CD14-positive monocyte (primary cell): ENCODE measurements around the gene DIPK1C. TPM values are rescaled to one million over a fixed set of nuclear protein-coding genes. Genes with fewer than 3 reads are reported as not detected.

Source experiments
- DNase-seq, 3 donors: peaks; one replicate each; pipeline ENCODE4 v3.0.0-alpha.2; 2011 to 2022
- H2AFZ ChIP-seq: 2 replicates; pipeline ENCODE4 v1.6.0; 2012; ENCODE audit warnings: mild to moderate bottlenecking, low read depth, low read length, inconsistent platforms; ENCODE audit not compliant: insufficient read depth, poor library complexity, severe bottlenecking
- H3K27ac ChIP-seq, 2 donors: 1 replicate in 1 of 2; 2 replicates in 1 of 2; pipeline ENCODE4 v1.5.1; 2012 to 2013; ENCODE audit warnings: low read length in 2 of 2, control low read depth in 1 of 2, inconsistent platforms in 1 of 2, low read depth in 1 of 2, mild to moderate bottlenecking in 1 of 2
- H3K27me3 ChIP-seq, 2 donors: one replicate each; pipeline versions ENCODE4 v1.6.0 to v1.6.1; 2011 to 2013; ENCODE audit warnings: low read length in 2 of 2; ENCODE audit not compliant: control insufficient read depth in 2 of 2, insufficient read depth in 2 of 2
- H3K36me3 ChIP-seq, 2 donors: replicated peaks in 1 of 2; 1 replicate in 1 of 2; 2 replicates in 1 of 2; pipeline versions ENCODE4 v1.5.1 to v1.6.1; 2012 to 2013; ENCODE audit warnings: low read length in 2 of 2, control low read depth in 1 of 2, inconsistent platforms in 1 of 2, mild to moderate bottlenecking in 1 of 2; ENCODE audit not compliant: insufficient read depth in 2 of 2, control insufficient read depth in 1 of 2
- H3K4me1 ChIP-seq, 2 donors: 1 replicate in 1 of 2; 2 replicates in 1 of 2; pipeline versions ENCODE4 v1.5.1 to v1.6.1; 2012 to 2013; ENCODE audit warnings: low read length in 2 of 2, control low read depth in 1 of 2, inconsistent platforms in 1 of 2, mild to moderate bottlenecking in 1 of 2, moderate library complexity in 1 of 2; ENCODE audit not compliant: insufficient read depth in 2 of 2, control insufficient read depth in 1 of 2
- H3K4me2 ChIP-seq: replicated peaks from 2 replicates; pipeline ENCODE3; 2012; ENCODE audit warnings: low read length, moderate library complexity, mild to moderate bottlenecking; ENCODE audit not compliant: poor library complexity, severe bottlenecking; ENCODE audit errors: extremely low read depth
- H3K4me3 ChIP-seq, 3 experiments: fragments of 200-600 bp in 1 of 3; sonication (generic) in 1 of 3; replicated peaks in 1 of 3; 1 replicate in 2 of 3; 2 replicates in 1 of 3; pipeline ENCODE4 v1.5.1; 2011 to 2013; ENCODE audit warnings: low read length in 3 of 3, mild to moderate bottlenecking in 3 of 3, control low read depth in 2 of 3, low read depth in 2 of 3, inconsistent platforms in 1 of 3, moderate library complexity in 1 of 3
- H3K79me2 ChIP-seq: 2 replicates; pipeline ENCODE4 v1.6.0; 2012; ENCODE audit warnings: mild to moderate bottlenecking, control low read depth, inconsistent platforms, low read length, moderate library complexity; ENCODE audit not compliant: insufficient read depth
- H3K9ac ChIP-seq: 2 replicates; pipeline ENCODE4 v1.6.0; 2017; ENCODE audit warnings: low read length, mild to moderate bottlenecking; ENCODE audit not compliant: insufficient read depth, poor library complexity, severe bottlenecking
- H3K9me3 ChIP-seq, 2 donors: replicated peaks in 1 of 2; 1 replicate in 1 of 2; 2 replicates in 1 of 2; pipeline versions ENCODE4 v1.5.1 to v1.6.1; 2012 to 2013; ENCODE audit warnings: low read length in 2 of 2, control low read depth in 1 of 2; ENCODE audit not compliant: control insufficient read depth in 1 of 2, insufficient read depth in 1 of 2
- H4K20me1 ChIP-seq: 2 replicates; pipeline ENCODE4 v1.6.0; 2012; ENCODE audit warnings: mild to moderate bottlenecking, low read length, control low read depth, moderate library complexity; ENCODE audit not compliant: insufficient read depth
- H3K27ac Mint-ChIP-seq, 7 donors: one replicate each; pipeline ENCODE4 v1.8.0; 2020; ENCODE audit warnings: mild to moderate bottlenecking in 7 of 7, mixed read lengths in 7 of 7, moderate library complexity in 6 of 7, inconsistent platforms in 2 of 7
- H3K27me3 Mint-ChIP-seq, 3 donors: one replicate each; pipeline ENCODE4 v1.8.0; 2021 to 2022; ENCODE audit warnings: low read depth in 3 of 3, mild to moderate bottlenecking in 3 of 3, mixed read lengths in 3 of 3, moderate library complexity in 3 of 3, inconsistent platforms in 1 of 3
- H3K36me3 Mint-ChIP-seq, 2 donors: one replicate each; pipeline ENCODE4 v1.8.0; 2020; ENCODE audit warnings: mixed read lengths in 2 of 2, inconsistent platforms in 1 of 2, mild to moderate bottlenecking in 1 of 2
- H3K4me1 Mint-ChIP-seq: one replicate; pipeline ENCODE4 v1.8.0; 2020; ENCODE audit warnings: mild to moderate bottlenecking, mixed read lengths
- H3K4me3 Mint-ChIP-seq, 2 donors: one replicate each; pipeline ENCODE4 v1.8.0; 2020; ENCODE audit warnings: mild to moderate bottlenecking in 2 of 2, mixed read lengths in 2 of 2, moderate library complexity in 1 of 2
- H3K9me3 Mint-ChIP-seq, 7 donors: one replicate each; pipeline ENCODE4 v1.8.0; 2020 to 2022; ENCODE audit warnings: mixed read lengths in 7 of 7, mild to moderate bottlenecking in 6 of 7, moderate library complexity in 6 of 7, inconsistent platforms in 2 of 7
- WGBS: methylation state at CpG from one replicate; pipeline ENCODE4 v1.1.5; 2013; ENCODE audit warnings: missing lambda C conversion rate; ENCODE audit not compliant: insufficient coverage; 5-methylcytosine and 5-hydroxymethylcytosine counted together
- intact Hi-C, 2 donors: fragments of 100-400 bp; cut with micrococcal nuclease; formaldehyde crosslinking; loops; one replicate each; pipeline versions ENCODE4 v1.15.0 to v1.15.1; 2023
- polyA plus RNA-seq, 3 donors: library from polyadenylated mRNA; depleted of rRNA in 1 of 3; unstranded in 2 of 3; stranded (reverse) in 1 of 3; fragments of 300-500 nt in 2 of 3; fragments of >200 nt in 1 of 3; fragmentation: Illumina TruSeq in 2 of 3; gene quantifications; 1 replicate in 2 of 3; 2 replicates in 1 of 3; pipeline ENCODE4 v1.2.3, GENCODE V29; 2012 to 2021
- TF ChIP-seq, protein P1 (sequence below): fragments of 200-600 bp; IDR thresholded peaks from one replicate; pipeline ENCODE4 v1.8.0; 2022; ENCODE audit warnings: antibody characterized with exemption, mild to moderate bottlenecking

Gene DIPK1C
- polyA plus RNA-seq, 3 donors: not detected

DNA sequence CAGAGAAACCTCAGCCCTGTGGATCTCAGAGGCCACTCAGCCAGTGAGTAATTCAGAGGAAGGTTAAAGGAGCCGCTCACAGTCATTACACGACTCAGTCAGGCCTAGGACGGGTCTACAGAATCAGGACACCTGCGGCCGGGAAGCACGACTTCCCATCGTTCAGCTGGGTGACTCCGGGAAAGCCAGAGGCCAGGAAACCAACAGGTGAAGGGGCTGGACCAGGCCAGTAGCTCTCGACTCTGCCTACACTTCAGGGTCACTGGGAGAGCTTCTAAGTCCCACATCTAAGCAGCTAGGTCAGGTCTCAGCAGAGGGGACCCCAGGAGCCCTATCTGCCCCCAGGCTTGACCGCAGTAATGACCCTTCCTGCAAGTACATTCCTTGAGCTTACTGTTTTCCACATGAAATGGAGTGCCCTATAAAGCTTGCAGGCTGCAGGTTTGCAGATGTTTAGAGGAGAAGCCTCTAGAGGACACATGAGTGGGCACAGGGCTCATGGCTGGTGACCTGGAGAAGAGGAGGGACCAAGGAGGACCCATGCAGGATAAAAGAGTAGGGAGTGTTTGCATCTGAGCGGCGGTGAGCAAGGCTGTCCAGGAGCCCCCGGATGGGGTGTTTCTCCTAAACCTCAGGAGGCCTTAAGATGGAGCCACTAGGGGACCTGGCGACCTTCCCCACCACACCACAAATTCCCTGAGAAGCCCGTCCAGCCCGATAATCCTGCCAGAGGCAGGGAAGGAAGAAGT is 9.5 kb downstream of the DIPK1C start:
- H3K4me3 ChIP-seq: no peak overlapping the region
- no peaks in the 10 kb centered on the region for H3K79me2 ChIP-seq
- 93% methylated on average over 10 of the region's 16 CpGs for WGBS
- H3K9me3 Mint-ChIP-seq: peaks cover 0 to 1% (median 0%) of the 10 kb centered on the region in 7 donors
- no peaks in the 10 kb centered on the region for H3K36me3 Mint-ChIP-seq
- H4K20me1 ChIP-seq: no peaks in the 10 kb centered on the region
- no peak overlapping the region for H3K4me2 ChIP-seq
- no peak overlapping the region for H3K27ac Mint-ChIP-seq
- intact Hi-C loops: no loop called here
- no peaks in the 10 kb centered on the region for H3K27me3 ChIP-seq
- H3K4me3 Mint-ChIP-seq: no peak overlapping the region
- TF ChIP-seq, protein P1, sequence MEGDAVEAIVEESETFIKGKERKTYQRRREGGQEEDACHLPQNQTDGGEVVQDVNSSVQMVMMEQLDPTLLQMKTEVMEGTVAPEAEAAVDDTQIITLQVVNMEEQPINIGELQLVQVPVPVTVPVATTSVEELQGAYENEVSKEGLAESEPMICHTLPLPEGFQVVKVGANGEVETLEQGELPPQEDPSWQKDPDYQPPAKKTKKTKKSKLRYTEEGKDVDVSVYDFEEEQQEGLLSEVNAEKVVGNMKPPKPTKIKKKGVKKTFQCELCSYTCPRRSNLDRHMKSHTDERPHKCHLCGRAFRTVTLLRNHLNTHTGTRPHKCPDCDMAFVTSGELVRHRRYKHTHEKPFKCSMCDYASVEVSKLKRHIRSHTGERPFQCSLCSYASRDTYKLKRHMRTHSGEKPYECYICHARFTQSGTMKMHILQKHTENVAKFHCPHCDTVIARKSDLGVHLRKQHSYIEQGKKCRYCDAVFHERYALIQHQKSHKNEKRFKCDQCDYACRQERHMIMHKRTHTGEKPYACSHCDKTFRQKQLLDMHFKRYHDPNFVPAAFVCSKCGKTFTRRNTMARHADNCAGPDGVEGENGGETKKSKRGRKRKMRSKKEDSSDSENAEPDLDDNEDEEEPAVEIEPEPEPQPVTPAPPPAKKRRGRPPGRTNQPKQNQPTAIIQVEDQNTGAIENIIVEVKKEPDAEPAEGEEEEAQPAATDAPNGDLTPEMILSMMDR: no peak
- no peak overlapping the region for H3K27ac ChIP-seq
- peaks cover 5 to 7% of the 10 kb centered on the region in 2 donors for H3K4me1 ChIP-seq
- no peak for DNase-seq
- H3K27me3 Mint-ChIP-seq: peaks cover 5 to 12% (median 9%) of the 10 kb centered on the region in 3 donors
- no peaks in the 10 kb centered on the region for H3K36me3 ChIP-seq
- H3K4me1 Mint-ChIP-seq: peaks cover 13% of the 10 kb centered on the region
- H3K9ac ChIP-seq: no peak overlapping the region
- H3K9me3 ChIP-seq: no peaks in the 10 kb centered on the region
- no peak overlapping the region for H2AFZ ChIP-seq

- TF ChIP-seq, protein P1: no peak
- DNase-seq: no peak
- Histone ChIP-seq H3K4me2 (no peak overlapping the region), H2AFZ (no peak overlapping the region), H3K27me3 (no peaks in the 10 kb centered on the region), H4K20me1 (no peaks in the 10 kb centered on the region), H3K27ac (no peak overlapping the region), H3K9ac (no peak overlapping the region), H3K36me3 (no peaks in the 10 kb centered on the region), H3K9me3 (no peaks in the 10 kb centered on the region), H3K4me3 (no peak overlapping the region), H3K79me2 (no peaks in the 10 kb centered on the region), H3K4me1 (peaks cover 5 to 7% of the 10 kb centered on the region in 2 donors)
- H3K27ac Mint-ChIP-seq: no peak overlapping the region
- H3K9me3 Mint-ChIP-seq: peaks cover 0 to 4% (median 0%) of the 10 kb centered on the region in 7 donors
- intact Hi-C loops: no loop called here
- 97% methylated on average over 37 of the region's 38 CpGs for WGBS
- H3K4me1 Mint-ChIP-seq: peaks cover 13% of the 10 kb centered on the region
- no peak overlapping the region for H3K4me3 Mint-ChIP-seq
- H3K36me3 Mint-ChIP-seq: no peaks in the 10 kb centered on the region
- peaks cover 0 to 11% (median 8%) of the 10 kb centered on the region in 3 donors for H3K27me3 Mint-ChIP-seq
Measured at GRCh38 chr18:74446631-74447403, 10.3 kb downstream of the DIPK1C start.
